ENCODE measurements around the gene GOLGA8B.
"Not testable (repeated sequence)": the region's sequence is repeated elsewhere in the genome, so short reads cannot be mapped to it uniquely, and the experiment has no call there.

GOLGA8B gene

GRCh38 chr15:34597316-34597715 is 13.9 kb upstream of the GOLGA8B start:
- H3K36me3 ChIP-seq (ENCODE audit: control insufficient read depth, insufficient read depth, low read length): no peaks in the 10 kb centered on the region
- H3K4me3 ChIP-seq (ENCODE audit: low read depth, low read length): no peak overlapping the region
- no peaks in the 10 kb centered on the region for H3K4me1 ChIP-seq (ENCODE audit: control insufficient read depth, insufficient read depth, low read length)
- no peak overlapping the region for H3K27ac ChIP-seq (ENCODE audit: low read depth, low read length)
- no peaks in the 10 kb centered on the region for H3K9me3 ChIP-seq (ENCODE audit: control insufficient read depth, insufficient read depth, low read depth, low read length)
- H3K9ac ChIP-seq (ENCODE audit: low read length): no peak overlapping the region
- H3K27me3 ChIP-seq (ENCODE audit: control insufficient read depth, insufficient read depth, low read length): no peaks in the 10 kb centered on the region

- no peak overlapping the region for H3K27ac ChIP-seq (ENCODE audit: low read depth, low read length)
- H3K4me3 ChIP-seq (ENCODE audit: low read depth, low read length): no peak overlapping the region
- no peaks in the 10 kb centered on the region for H3K36me3 ChIP-seq (ENCODE audit: control insufficient read depth, insufficient read depth, low read length)
- no peaks in the 10 kb centered on the region for H3K9me3 ChIP-seq (ENCODE audit: control insufficient read depth, insufficient read depth, low read depth, low read length)
- no peak overlapping the region for H3K9ac ChIP-seq (ENCODE audit: low read length)
- H3K4me1 ChIP-seq (ENCODE audit: control insufficient read depth, insufficient read depth, low read length): no peaks in the 10 kb centered on the region
- no peaks in the 10 kb centered on the region for H3K27me3 ChIP-seq (ENCODE audit: control insufficient read depth, insufficient read depth, low read length)
These were observed 10.9 kb upstream of the GOLGA8B start for GRCh38 chr15:34594361-34594760.

DNA sequence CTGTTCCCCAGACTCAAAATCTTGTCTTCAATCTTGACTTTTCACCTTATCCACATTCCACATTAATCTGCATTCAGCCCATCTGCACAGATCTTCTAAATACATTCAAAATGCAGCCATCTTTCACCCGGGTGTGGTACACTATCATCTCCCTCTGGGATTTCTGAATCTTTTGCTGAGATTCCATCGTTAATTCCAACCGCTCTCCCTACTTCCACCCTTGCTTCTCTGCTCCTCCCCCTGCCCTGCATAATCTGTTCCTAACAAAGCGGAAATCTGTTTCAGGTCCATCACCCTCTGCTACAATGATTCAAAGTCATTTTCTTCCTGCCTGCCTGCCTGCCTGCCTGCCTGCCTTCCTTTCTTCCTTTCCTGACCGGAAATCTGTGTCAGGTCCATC is 7.9 kb upstream of the GOLGA8B start:
- no peak overlapping the region for H3K9ac ChIP-seq (ENCODE audit: low read length)
- no peaks in the 10 kb centered on the region for H3K4me1 ChIP-seq (ENCODE audit: control insufficient read depth, insufficient read depth, low read length)
- H3K27me3 ChIP-seq (ENCODE audit: control insufficient read depth, insufficient read depth, low read length): no peaks in the 10 kb centered on the region

DNA sequence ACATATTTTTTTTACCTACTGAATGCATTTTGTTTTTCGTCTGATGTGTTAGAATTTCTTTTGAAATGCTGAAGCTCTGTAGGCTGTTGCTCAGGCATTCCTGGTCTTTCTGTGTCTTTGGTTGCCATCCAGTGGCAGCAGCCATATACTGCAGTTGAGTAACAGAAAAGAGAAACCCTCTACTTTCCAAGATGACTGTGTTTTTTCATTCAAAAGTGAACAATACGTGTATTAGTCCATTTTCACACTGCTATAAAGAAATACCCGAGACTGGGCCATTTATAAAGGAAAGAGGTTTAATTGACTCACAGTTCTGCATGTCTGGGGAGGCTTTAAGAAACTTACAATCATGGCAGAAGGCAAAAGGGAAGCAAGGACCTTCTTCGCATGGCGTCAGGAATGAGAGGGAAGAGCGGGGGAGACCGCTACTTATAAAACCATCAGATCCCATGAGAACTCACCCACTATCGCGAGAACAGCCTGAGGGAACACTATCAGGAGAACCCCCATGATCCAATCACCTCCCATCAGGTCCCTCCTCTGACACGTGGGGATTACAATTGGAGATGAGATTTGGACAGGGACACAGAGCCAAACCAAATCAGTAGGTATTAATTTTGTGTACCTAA is 4.7 kb upstream of the GOLGA8B start:
- H3K27me3 ChIP-seq (ENCODE audit: control insufficient read depth, insufficient read depth, low read length): peaks cover 17% of the 10 kb centered on the region
- H3K9ac ChIP-seq (ENCODE audit: low read length): no peak overlapping the region
- peak overlapping the region; percentile 31; the same call in 1 of the 2 replicates for H3K4me3 ChIP-seq (ENCODE audit: low read depth, low read length)
- H3K27ac ChIP-seq (ENCODE audit: low read depth, low read length): no peak overlapping the region
- peaks cover 7% of the 10 kb centered on the region for H3K4me1 ChIP-seq (ENCODE audit: control insufficient read depth, insufficient read depth, low read length)
- no peaks in the 10 kb centered on the region for H3K9me3 ChIP-seq (ENCODE audit: control insufficient read depth, insufficient read depth, low read depth, low read length)
- no peaks in the 10 kb centered on the region for H3K36me3 ChIP-seq (ENCODE audit: control insufficient read depth, insufficient read depth, low read length)

More for the DNA sequence above, 7.9 kb upstream of the GOLGA8B start:
- Histone ChIP-seq H3K4me3 (ENCODE audit: low read depth, low read length) (no peak overlapping the region), H3K27ac (ENCODE audit: low read depth, low read length) (no peak overlapping the region), H3K36me3 (ENCODE audit: control insufficient read depth, insufficient read depth, low read length) (no peaks in the 10 kb centered on the region), H3K9me3 (ENCODE audit: control insufficient read depth, insufficient read depth, low read depth, low read length) (no peaks in the 10 kb centered on the region)

DNA sequence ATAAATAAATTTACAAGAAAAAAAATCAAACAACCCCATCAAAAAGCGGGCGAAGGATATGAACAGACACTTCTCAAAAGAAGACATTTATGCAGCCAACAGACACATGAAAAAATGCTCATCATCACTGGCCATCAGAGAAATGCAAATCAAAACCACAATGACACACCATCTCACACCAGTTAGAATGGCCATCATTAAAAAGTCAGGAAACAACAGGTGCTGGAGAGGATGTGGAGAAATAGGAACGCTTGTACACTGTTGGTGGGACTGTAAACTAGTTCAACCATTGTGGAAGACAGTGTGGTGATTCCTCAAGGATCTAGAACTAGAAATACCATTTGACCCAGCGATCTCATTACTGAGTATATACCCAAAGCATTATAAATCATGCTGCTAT is 2.5 kb upstream of the GOLGA8B start:
- H3K9ac ChIP-seq (ENCODE audit: low read length); H3K27ac ChIP-seq (ENCODE audit: low read depth, low read length); H3K4me3 ChIP-seq (ENCODE audit: low read depth, low read length); H3K9me3 ChIP-seq (ENCODE audit: control insufficient read depth, insufficient read depth, low read depth, low read length); H3K36me3 ChIP-seq (ENCODE audit: control insufficient read depth, insufficient read depth, low read length): not testable (repeated sequence)
- H3K4me1 ChIP-seq (ENCODE audit: control insufficient read depth, insufficient read depth, low read length): peaks cover 11% of the 10 kb centered on the region
- peaks cover 21% of the 10 kb centered on the region for H3K27me3 ChIP-seq (ENCODE audit: control insufficient read depth, insufficient read depth, low read length)

DNA sequence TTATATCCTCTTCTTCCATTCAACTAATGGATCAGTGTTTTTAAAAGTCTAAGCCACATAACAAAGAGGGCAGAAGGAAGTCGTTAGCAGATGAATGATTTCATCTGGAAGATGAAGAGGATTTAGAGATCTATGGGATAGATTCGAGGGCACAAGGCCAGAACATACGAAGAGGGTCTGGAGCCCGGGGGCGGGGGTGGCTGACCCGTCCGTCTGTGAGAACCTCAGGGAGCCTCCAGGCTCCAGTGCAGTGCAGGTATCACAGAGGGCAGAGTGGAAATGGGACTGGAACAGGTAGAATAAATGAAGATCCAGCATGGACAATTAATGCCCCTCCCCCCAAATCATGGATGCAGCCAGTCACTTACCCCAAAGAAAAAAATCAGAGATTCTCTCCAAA is 1.5 kb upstream of the GOLGA8B start:
- Histone ChIP-seq H3K9ac (ENCODE audit: low read length) (no peak overlapping the region), H3K4me3 (ENCODE audit: low read depth, low read length) (no peak overlapping the region), H3K9me3 (ENCODE audit: control insufficient read depth, insufficient read depth, low read depth, low read length) (no peaks in the 10 kb centered on the region), H3K27me3 (ENCODE audit: control insufficient read depth, insufficient read depth, low read length) (peaks cover 21% of the 10 kb centered on the region), H3K4me1 (ENCODE audit: control insufficient read depth, insufficient read depth, low read length) (peaks cover 14% of the 10 kb centered on the region), H3K27ac (ENCODE audit: low read depth, low read length) (no peak overlapping the region), H3K36me3 (ENCODE audit: control insufficient read depth, insufficient read depth, low read length) (no peaks in the 10 kb centered on the region)

DNA sequence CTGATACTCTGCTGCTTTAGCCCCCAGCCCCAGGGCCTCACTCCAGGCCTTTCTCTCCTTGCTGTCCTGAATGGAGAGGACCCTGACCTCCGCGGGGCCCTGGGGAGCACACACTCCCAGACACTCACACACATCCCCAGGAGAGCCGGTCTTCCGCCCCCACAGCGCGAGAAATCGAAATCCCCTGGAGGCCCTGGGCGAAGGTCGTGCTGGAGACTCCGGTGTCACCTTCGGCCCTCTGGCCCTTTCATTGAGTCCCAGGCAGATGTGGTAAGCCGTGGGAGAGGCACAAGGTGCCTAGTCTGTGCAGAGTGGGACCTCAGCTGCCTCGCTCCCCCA is 848 bp upstream of the GOLGA8B start:
- H3K9ac ChIP-seq (ENCODE audit: low read length): peak overlapping the region; percentile 56
- no peaks in the 10 kb centered on the region for H3K9me3 ChIP-seq (ENCODE audit: control insufficient read depth, insufficient read depth, low read depth, low read length)
- no peaks in the 10 kb centered on the region for H3K36me3 ChIP-seq (ENCODE audit: control insufficient read depth, insufficient read depth, low read length)
- H3K4me3 ChIP-seq (ENCODE audit: low read depth, low read length): peak overlapping the region; percentile 86
- peaks cover 21% of the 10 kb centered on the region for H3K27me3 ChIP-seq (ENCODE audit: control insufficient read depth, insufficient read depth, low read length)
- no peak overlapping the region for H3K27ac ChIP-seq (ENCODE audit: low read depth, low read length)
- peaks cover 14% of the 10 kb centered on the region for H3K4me1 ChIP-seq (ENCODE audit: control insufficient read depth, insufficient read depth, low read length)

DNA sequence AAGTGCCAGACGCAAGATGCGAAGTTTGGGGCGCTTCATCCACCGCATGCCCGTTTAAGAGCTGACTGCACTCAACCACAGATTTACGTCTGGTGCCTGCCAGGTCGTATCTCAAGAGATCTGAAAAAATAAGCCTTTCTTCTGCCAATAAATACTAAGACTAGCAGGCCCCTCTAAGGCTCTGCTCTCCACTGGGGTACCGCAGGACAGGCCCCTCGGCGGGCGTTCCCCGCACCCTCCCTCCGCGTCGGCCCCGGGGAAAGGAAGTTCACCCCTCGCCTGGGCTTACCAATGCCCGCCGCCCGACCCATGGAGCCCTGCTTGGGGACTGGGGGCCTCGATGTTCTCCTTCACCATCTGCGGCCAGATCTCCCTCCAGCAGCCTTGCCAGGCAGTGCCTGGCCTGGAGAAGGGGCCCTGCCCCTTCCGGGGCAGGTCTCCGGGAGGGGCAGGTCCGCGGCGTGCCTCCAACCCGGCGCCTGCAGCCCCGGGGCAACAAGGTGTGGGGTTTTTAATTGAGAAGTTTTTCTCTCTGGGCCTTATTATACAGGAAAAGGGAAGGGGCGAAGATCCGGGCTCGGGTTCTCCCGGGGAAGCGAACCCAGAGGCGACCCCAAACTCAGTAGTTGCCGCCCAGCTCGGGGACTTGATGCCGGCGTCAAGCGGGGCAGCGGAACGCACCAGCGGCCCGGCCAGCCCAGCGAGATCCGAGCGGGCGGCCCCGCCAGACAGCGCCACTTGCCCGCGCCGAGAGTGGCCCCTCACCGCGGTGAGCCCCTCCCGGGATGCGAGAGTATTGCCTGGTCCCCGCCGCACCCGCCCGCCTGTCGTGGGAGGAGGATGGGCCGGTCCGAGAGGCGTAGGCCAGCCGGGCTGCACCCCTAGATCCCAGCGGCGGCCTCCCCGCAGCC is 735 bp downstream of the GOLGA8B start:
- H3K27me3 ChIP-seq (ENCODE audit: control insufficient read depth, insufficient read depth, low read length): peaks cover 21% of the 10 kb centered on the region
- H3K9me3 ChIP-seq (ENCODE audit: control insufficient read depth, insufficient read depth, low read depth, low read length): no peaks in the 10 kb centered on the region
- peak overlapping the region; percentile 60 for H3K9ac ChIP-seq (ENCODE audit: low read length)
- peak overlapping the region; percentile 86 for H3K4me3 ChIP-seq (ENCODE audit: low read depth, low read length)
- no peak overlapping the region for H3K27ac ChIP-seq (ENCODE audit: low read depth, low read length)
- no peaks in the 10 kb centered on the region for H3K36me3 ChIP-seq (ENCODE audit: control insufficient read depth, insufficient read depth, low read length)
- peaks cover 14% of the 10 kb centered on the region for H3K4me1 ChIP-seq (ENCODE audit: control insufficient read depth, insufficient read depth, low read length)

DNA sequence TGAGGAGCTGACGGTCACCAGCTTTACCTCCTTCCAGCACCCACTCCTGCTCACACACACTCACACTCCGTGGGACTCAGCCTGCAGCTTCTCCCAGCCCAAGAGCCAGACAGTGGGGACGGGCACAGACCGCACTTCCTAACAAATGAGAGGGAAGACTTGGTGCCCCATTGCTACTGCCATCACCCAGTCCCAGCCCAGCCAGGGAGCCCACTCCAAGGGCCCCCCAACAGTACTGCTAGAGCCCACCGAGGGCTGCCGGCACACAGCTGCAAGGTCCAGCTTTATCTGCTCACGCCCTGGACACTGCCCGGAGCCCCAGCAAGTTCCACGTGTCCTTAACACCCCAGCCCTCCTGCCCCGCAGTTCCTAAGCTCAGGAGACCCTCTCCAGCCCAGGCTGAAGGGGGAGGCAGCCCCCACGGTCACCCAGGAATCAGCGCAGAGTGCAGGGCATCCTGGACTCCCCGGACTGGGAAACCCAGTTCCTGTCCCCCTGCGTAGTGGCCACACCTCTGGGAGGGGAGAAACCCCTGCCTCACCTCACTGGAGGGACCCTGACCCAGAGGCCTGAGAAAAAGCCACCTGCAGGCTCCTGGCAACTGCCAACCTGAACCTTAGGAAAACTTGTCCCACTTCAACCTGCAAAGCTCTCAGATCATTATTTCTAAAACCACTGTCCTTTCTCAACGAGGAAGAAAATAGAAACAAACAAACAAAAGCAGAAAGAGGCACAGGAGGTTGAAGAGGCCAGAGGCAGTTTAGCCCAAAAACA is 1.6 kb downstream of the GOLGA8B start:
- H3K9me3 ChIP-seq (ENCODE audit: control insufficient read depth, insufficient read depth, low read depth, low read length); H3K27ac ChIP-seq (ENCODE audit: low read depth, low read length); H3K36me3 ChIP-seq (ENCODE audit: control insufficient read depth, insufficient read depth, low read length); H3K9ac ChIP-seq (ENCODE audit: low read length): not testable (repeated sequence)
- Histone ChIP-seq H3K27me3 (ENCODE audit: control insufficient read depth, insufficient read depth, low read length) (peaks cover 21% of the 10 kb centered on the region), H3K4me1 (ENCODE audit: control insufficient read depth, insufficient read depth, low read length) (peaks cover 14% of the 10 kb centered on the region), H3K4me3 (ENCODE audit: low read depth, low read length) (peak overlapping the region; percentile 86)

DNA sequence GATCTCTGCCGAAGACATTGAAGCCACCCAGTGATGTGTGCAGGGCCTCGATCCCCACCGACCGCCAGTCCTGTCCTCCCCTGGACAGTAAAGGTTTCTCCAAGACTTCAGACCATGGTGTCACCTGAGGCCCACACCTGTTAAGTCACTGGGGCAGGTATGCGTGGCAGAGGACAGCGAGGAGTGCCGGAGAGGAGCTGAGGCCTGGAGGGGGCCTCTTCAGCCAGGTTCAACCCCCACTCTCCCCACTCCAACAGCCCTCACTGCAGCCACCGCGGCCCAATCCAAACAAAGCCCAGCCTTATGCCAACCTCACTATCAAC is 2.4 kb downstream of the GOLGA8B start:
- H3K9ac ChIP-seq (ENCODE audit: low read length): no peak overlapping the region
- H3K27ac ChIP-seq (ENCODE audit: low read depth, low read length): no peak overlapping the region
- H3K9me3 ChIP-seq (ENCODE audit: control insufficient read depth, insufficient read depth, low read depth, low read length): no peaks in the 10 kb centered on the region
- no peaks in the 10 kb centered on the region for H3K36me3 ChIP-seq (ENCODE audit: control insufficient read depth, insufficient read depth, low read length)
- H3K4me3 ChIP-seq (ENCODE audit: low read depth, low read length): no peak overlapping the region
- peaks cover 21% of the 10 kb centered on the region for H3K27me3 ChIP-seq (ENCODE audit: control insufficient read depth, insufficient read depth, low read length)
- peaks cover 14% of the 10 kb centered on the region for H3K4me1 ChIP-seq (ENCODE audit: control insufficient read depth, insufficient read depth, low read length)
